Heart left ventricle (tissue), 13 donors: ENCODE measurements around the gene CTTNBP2NL.

ENCODE experiments used
- POLR2A ChIP-seq, 2 donors: fragments of 450-650 bp; IDR thresholded peaks; one replicate each; pipeline ENCODE4 v1.6.1; 2017; ENCODE audit warnings: antibody characterized with exemption in 2 of 2, mild to moderate bottlenecking in 2 of 2, moderate library complexity in 2 of 2
- TF ChIP-seq, protein P1 (sequence below), 12 donors: fragments of 200-600 bp; sonication (generic) in 4 of 12; IDR thresholded peaks; one replicate each; pipeline versions ENCODE4 v1.5.0 to v1.8.0; 2018 to 2022; ENCODE audit warnings: antibody characterized with exemption in 12 of 12, mild to moderate bottlenecking in 5 of 12
- donor health status: ischemic (EF 13 %, LVEDD 7.1; RV severe dilation, severe dysfunction).
- donor health status: DM: no; HTN: yes; CAD: no.
- donor health status: DM: no; HTN: no; CAD: no.
- donor health status: ischemic (EF 25% LVEDD 6.9; RV normal size, moderate dysfunction).
- donor health status: ischemic (EF 25% LVEDD 5.7; RV mildly dilated, moderate dysfunction).
- donor health status: ischemic (EF 35%, LVEDD 5.7; RV mildly dilated, moderate dysfunction).
- donor health status: nonischemic (EF 11% LVEDD 7.7; RV severe dilation, severe dysfunction).
- donor health status: DM: yes; HTN: yes; CAD: no.
- donor health status: PGD.
- donor health status: ischemic (EF 29% LVEDD 5.4; RV normal size, mild dysfunction).
- donor health status: nonischemic (EF 23%, LVEDD 6.1; RV moderate dilation, normal function).

DNA sequence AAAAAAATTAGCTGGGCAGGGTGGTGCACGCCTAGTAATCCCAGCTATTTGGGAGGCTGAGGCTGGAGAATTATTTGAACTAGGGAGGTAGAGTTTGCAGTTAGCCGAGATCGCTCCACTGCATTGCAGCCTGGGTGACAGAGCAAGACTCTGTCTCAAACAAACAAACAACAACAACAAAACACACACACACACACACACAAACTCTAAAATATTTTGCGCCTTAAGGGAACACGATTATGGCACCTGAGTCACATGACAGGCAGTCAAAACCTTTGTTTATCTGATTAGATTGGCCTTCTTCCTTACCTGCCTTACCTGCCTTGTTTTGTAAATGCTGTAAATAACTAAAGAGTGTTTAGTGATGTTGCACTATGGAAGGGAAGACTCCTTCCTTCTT, 92.1 kb downstream of the CTTNBP2NL start:
- TF ChIP-seq POLR2A (IDR thresholded peaks at IDR 0.05) = no peak
- TF ChIP-seq, protein P1, sequence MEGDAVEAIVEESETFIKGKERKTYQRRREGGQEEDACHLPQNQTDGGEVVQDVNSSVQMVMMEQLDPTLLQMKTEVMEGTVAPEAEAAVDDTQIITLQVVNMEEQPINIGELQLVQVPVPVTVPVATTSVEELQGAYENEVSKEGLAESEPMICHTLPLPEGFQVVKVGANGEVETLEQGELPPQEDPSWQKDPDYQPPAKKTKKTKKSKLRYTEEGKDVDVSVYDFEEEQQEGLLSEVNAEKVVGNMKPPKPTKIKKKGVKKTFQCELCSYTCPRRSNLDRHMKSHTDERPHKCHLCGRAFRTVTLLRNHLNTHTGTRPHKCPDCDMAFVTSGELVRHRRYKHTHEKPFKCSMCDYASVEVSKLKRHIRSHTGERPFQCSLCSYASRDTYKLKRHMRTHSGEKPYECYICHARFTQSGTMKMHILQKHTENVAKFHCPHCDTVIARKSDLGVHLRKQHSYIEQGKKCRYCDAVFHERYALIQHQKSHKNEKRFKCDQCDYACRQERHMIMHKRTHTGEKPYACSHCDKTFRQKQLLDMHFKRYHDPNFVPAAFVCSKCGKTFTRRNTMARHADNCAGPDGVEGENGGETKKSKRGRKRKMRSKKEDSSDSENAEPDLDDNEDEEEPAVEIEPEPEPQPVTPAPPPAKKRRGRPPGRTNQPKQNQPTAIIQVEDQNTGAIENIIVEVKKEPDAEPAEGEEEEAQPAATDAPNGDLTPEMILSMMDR (IDR thresholded peaks at IDR 0.05) = no peak
